ENCODE results near the gene DNAJC25.
A peak's percentile ranks its signal among the peaks of the same experiment; 100 is the strongest.

The DNAJC25 gene

GRCh38 chr9:111597852-111598732, 33.0 kb upstream of the DNAJC25 start (continued):
- no peak for TF ChIP-seq TCF7L2 (IDR thresholded peaks at IDR 0.05; ENCODE audit: borderline replicate concordance, low read depth, low read length)
- no peak for TF ChIP-seq HIC1 (tag by site-specific recombination; IDR thresholded peaks at IDR 0.05)
- no peak for TF ChIP-seq ZNF274 (IDR thresholded peaks at IDR 0.05; ENCODE audit: low read length)
- no peak for TF ChIP-seq ZNF274 (tag by site-specific recombination; IDR thresholded peaks at IDR 0.05; ENCODE audit: borderline replicate concordance)
- TF ChIP-seq MZF1 (tag by site-specific recombination; IDR thresholded peaks at IDR 0.05; ENCODE audit: borderline replicate concordance): no peak
- TF ChIP-seq ZNF600 (tag by site-specific recombination; IDR thresholded peaks at IDR 0.05): peak; percentile 82
- no peak for TF ChIP-seq CTCF (tag by site-specific recombination; IDR thresholded peaks at IDR 0.05)
- no peak for TF ChIP-seq ZNF37A (tag by site-specific recombination; IDR thresholded peaks at IDR 0.05)
- no peak for TF ChIP-seq ZNF24 (tag by site-specific recombination; IDR thresholded peaks at IDR 0.05)
- peak; percentile 39 for TF ChIP-seq ZIC2 (tag by site-specific recombination; IDR thresholded peaks at IDR 0.05)
- no peak for TF ChIP-seq ZNF623 (tag by site-specific recombination; IDR thresholded peaks at IDR 0.05)
- TF ChIP-seq ZNF621 (tag by site-specific recombination; IDR thresholded peaks at IDR 0.05): no peak
- no peak for TF ChIP-seq ZNF777 (tag by site-specific recombination; IDR thresholded peaks at IDR 0.05; ENCODE audit: borderline replicate concordance)
- peak; percentile 32; the same call in 1 of the 2 replicates for TF ChIP-seq ZNF335 (tag by site-specific recombination; conservative IDR thresholded peaks at IDR 0.05)
- peak; percentile 70; the same call in 1 of the 2 replicates for TF ChIP-seq ZNF362 (tag by site-specific recombination; IDR thresholded peaks at IDR 0.05)
- TF ChIP-seq ZNF48 (tag by site-specific recombination; IDR thresholded peaks at IDR 0.05): no peak
- TF ChIP-seq ZNF280D (tag by site-specific recombination; IDR thresholded peaks at IDR 0.05): no peak
- TF ChIP-seq ZNF501 (tag by site-specific recombination; IDR thresholded peaks at IDR 0.05): no peak
- no peak for TF ChIP-seq ZNF585B (tag by site-specific recombination; IDR thresholded peaks at IDR 0.05)
- TF ChIP-seq ZNF133 (tag by site-specific recombination; IDR thresholded peaks at IDR 0.05): no peak
- TF ChIP-seq PRDM10 (tag by site-specific recombination; IDR thresholded peaks at IDR 0.05): peak; percentile 86

All from HEK293 (cell line).